Vagina (tissue), 2 donors: ENCODE data around the gene HTR3D.

Experiments
- POLR2A ChIP-seq, 2 donors: fragments of 450-650 bp; IDR thresholded peaks; one replicate each; pipeline ENCODE4 v1.6.1; 2017; ENCODE audit warnings: antibody characterized with exemption in 2 of 2, mild to moderate bottlenecking in 2 of 2, moderate library complexity in 2 of 2
- TF ChIP-seq, protein P1 (sequence below), 3 experiments: fragments of 450-650 bp in 2 of 3; fragments of 200-600 bp in 1 of 3; sonication (generic) in 1 of 3; IDR thresholded peaks; one replicate each; pipeline ENCODE4 v1.5.1; 2017 to 2019; ENCODE audit warnings: antibody characterized with exemption in 3 of 3, mild to moderate bottlenecking in 2 of 3, moderate library complexity in 2 of 3

DNA sequence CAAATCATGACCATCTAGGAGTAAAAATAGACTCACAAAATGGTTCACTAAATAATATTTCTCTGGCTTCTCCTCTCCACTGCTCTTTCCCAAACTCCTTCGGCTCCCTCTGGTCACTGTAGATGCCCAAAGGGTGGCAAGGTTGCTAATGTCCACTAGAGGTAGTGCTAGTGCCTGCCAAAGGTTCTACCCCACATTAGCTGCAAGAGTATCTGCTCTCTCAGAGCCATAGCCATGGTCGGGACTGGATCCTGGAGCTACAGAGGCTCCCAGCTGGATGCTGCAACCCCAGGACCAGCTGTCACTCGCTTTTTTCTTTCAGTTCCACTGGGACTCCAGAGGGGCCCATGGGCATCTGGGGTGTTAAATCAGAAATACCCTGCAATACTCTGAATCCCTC lies 8.5 kb downstream of the HTR3D start:
- TF ChIP-seq, protein P1, sequence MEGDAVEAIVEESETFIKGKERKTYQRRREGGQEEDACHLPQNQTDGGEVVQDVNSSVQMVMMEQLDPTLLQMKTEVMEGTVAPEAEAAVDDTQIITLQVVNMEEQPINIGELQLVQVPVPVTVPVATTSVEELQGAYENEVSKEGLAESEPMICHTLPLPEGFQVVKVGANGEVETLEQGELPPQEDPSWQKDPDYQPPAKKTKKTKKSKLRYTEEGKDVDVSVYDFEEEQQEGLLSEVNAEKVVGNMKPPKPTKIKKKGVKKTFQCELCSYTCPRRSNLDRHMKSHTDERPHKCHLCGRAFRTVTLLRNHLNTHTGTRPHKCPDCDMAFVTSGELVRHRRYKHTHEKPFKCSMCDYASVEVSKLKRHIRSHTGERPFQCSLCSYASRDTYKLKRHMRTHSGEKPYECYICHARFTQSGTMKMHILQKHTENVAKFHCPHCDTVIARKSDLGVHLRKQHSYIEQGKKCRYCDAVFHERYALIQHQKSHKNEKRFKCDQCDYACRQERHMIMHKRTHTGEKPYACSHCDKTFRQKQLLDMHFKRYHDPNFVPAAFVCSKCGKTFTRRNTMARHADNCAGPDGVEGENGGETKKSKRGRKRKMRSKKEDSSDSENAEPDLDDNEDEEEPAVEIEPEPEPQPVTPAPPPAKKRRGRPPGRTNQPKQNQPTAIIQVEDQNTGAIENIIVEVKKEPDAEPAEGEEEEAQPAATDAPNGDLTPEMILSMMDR (IDR thresholded peaks at IDR 0.05), result no peak
- no peak for TF ChIP-seq POLR2A (IDR thresholded peaks at IDR 0.05)
